Body of pancreas (tissue), 4 donors: ENCODE measurements around the gene TTC7B.

Experiments
- POLR2A ChIP-seq, 3 donors: fragments of 450-650 bp; IDR thresholded peaks; one replicate each; pipeline ENCODE4 v1.6.1; 2016; ENCODE audit warnings: antibody characterized with exemption in 3 of 3, mild to moderate bottlenecking in 2 of 3
- TF ChIP-seq, protein P1 (sequence below), 7 experiments: fragments of 450-650 bp in 4 of 7; fragments of 200-600 bp in 3 of 7; sonication (generic) in 3 of 7; IDR thresholded peaks; one replicate each; pipeline ENCODE4 v1.5.1; 2016 to 2019; ENCODE audit warnings: antibody characterized with exemption in 7 of 7

DNA sequence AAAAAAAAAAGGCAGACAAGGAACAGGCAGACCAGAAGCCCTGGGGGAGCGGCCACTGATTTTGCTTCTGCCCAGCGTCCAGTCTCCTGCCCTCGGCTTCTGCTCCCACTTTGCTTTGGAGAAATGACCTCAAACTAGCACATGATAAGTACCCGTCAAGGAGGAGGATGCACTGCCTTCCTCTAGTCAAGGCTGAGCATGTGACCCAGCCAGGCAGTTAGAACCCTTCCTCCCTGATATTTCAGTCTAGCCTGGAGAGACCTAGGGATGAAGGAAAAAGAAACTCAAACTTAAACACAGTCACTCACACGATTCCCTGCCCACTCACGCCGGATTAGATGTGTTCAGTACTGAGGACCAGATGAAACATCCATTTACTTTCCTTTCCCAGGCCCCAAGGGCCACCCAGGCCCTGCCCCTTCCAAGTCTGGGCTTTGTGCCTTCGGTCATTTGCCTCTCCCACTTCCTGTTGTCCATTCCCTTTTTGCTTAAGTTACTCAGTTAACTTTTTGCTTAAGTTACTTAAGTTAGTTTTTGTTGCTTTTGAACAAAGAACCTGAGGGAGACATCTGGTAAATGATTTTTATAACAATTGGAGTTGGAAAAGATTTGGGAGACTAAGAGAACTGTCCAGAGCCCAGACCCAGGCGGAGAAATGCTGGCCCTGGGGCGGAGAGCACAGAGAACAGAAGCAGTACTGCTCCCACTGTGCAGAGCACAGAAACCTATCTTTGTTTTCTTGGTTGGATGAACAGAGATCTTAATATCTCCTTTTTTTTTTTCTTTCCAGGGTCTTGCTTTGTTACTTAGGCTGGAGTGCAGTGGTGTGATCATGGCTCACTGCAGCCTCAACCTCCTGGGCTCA, 23.0 kb upstream of the TTC7B start:
- TF ChIP-seq, protein P1, sequence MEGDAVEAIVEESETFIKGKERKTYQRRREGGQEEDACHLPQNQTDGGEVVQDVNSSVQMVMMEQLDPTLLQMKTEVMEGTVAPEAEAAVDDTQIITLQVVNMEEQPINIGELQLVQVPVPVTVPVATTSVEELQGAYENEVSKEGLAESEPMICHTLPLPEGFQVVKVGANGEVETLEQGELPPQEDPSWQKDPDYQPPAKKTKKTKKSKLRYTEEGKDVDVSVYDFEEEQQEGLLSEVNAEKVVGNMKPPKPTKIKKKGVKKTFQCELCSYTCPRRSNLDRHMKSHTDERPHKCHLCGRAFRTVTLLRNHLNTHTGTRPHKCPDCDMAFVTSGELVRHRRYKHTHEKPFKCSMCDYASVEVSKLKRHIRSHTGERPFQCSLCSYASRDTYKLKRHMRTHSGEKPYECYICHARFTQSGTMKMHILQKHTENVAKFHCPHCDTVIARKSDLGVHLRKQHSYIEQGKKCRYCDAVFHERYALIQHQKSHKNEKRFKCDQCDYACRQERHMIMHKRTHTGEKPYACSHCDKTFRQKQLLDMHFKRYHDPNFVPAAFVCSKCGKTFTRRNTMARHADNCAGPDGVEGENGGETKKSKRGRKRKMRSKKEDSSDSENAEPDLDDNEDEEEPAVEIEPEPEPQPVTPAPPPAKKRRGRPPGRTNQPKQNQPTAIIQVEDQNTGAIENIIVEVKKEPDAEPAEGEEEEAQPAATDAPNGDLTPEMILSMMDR (IDR thresholded peaks at IDR 0.05): no peak
- TF ChIP-seq POLR2A (IDR thresholded peaks at IDR 0.05): no peak
